GM12891 (cell line): ENCODE measurements around the gene GABRB3.

Experiments used
- POLR2A ChIP-seq: IDR thresholded peaks from 2 replicates; pipeline ENCODE4 v1.6.1; 2011; ENCODE audit warnings: low read depth, low read length, control low read depth
- POLR2AphosphoS5 ChIP-seq: IDR thresholded peaks from 2 replicates; pipeline ENCODE4 v1.6.1; 2011; ENCODE audit warnings: low read depth, low read length, control low read depth
- POU2F2 ChIP-seq: IDR thresholded peaks from 2 replicates; pipeline ENCODE4 v1.6.1; 2011; ENCODE audit warnings: low read depth, mild to moderate bottlenecking, control low read depth, low read length, moderate library complexity
- SPI1 ChIP-seq: IDR thresholded peaks from 2 replicates; pipeline ENCODE4 v1.6.1; 2011; ENCODE audit warnings: low read depth, low read length, control low read depth
- TAF1 ChIP-seq: IDR thresholded peaks from 2 replicates; pipeline ENCODE4 v1.6.1; 2011; ENCODE audit warnings: low read depth, low read length, control low read depth

DNA sequence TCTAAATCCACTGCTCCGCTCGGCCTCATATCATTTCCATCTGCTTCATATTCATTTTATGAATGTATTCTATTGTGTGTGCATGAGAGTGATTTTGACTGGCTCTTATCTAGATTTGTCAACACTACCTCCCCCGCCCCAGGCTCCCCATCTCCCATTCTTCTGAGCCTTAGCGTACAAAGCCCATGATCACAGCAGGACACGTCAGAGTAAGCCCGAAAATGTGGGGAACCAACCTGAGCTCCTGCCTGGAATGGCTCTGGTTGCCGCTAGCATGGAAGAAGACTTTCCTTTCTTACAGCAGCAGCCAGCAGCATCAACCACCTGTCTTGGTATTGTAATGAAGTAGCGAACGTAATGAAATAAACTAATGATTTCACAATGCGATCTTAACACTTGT lies 61.4 kb downstream of the GABRB3 start:
- TF ChIP-seq POLR2AphosphoS5 (no peak), POLR2A (no peak), TAF1 (no peak), POU2F2 (no peak), SPI1 (no peak)
